Neural progenitor cell (in vitro differentiated cells): Measurements from ENCODE around the gene EGFLAM. TPM values are rescaled to one million over a fixed set of nuclear protein-coding genes. Genes with fewer than 3 reads are reported as not detected.

Experiments
- DNase-seq: peaks from one replicate; pipeline ENCODE4 v3.0.0-alpha.2; 2016; ENCODE audit warnings: low spot score
- H2AFZ ChIP-seq: fragments of 200-600 bp; sonication (generic); replicated peaks from 2 replicates; pipeline ENCODE4 v1.6.1; 2016; ENCODE audit warnings: antibody characterized with exemption
- H3F3A ChIP-seq: fragments of 200-600 bp; sonication (generic); 2 replicates; pipeline ENCODE4 v1.6.1; 2016; ENCODE audit warnings: antibody characterized with exemption, low read depth
- H3K27ac ChIP-seq: fragments of 200-600 bp; sonication (generic); 2 replicates; pipeline ENCODE4 v1.5.1; 2016; ENCODE audit warnings: mild to moderate bottlenecking
- H3K27me3 ChIP-seq: fragments of 200-600 bp; sonication (generic); 2 replicates; pipeline ENCODE4 v1.6.1; 2016; ENCODE audit warnings: mild to moderate bottlenecking, moderate library complexity
- H3K36me3 ChIP-seq: fragments of 200-600 bp; sonication (generic); 2 replicates; pipeline ENCODE4 v1.5.1; 2016
- H3K4me1 ChIP-seq: fragments of 200-600 bp; sonication (generic); 2 replicates; pipeline ENCODE4 v1.6.1; 2016; ENCODE audit warnings: mixed run types
- H3K4me2 ChIP-seq: fragments of 200-600 bp; sonication (generic); 2 replicates; pipeline ENCODE4 v1.6.1; 2016
- H3K4me3 ChIP-seq: fragments of 200-600 bp; sonication (generic); 2 replicates; pipeline ENCODE4 v1.5.1; 2016
- H3K79me2 ChIP-seq: fragments of 200-600 bp; sonication (generic); 2 replicates; pipeline ENCODE4 v1.6.1; 2016; ENCODE audit warnings: low read depth
- H3K9ac ChIP-seq: fragments of 200-600 bp; sonication (generic); 2 replicates; pipeline ENCODE4 v1.6.1; 2016
- H3K9me3 ChIP-seq: fragments of 200-600 bp; sonication (generic); 2 replicates; pipeline ENCODE4 v1.5.1; 2016; ENCODE audit warnings: low read depth
- H4K20me1 ChIP-seq: fragments of 200-600 bp; sonication (generic); 2 replicates; pipeline ENCODE4 v1.6.1; 2016; ENCODE audit warnings: low read depth
- H3K27ac Mint-ChIP-seq: 3 replicates; pipeline ENCODE4 v1.8.0; 2021; ENCODE audit warnings: mixed read lengths
- H3K27me3 Mint-ChIP-seq: 2 replicates; pipeline ENCODE4 v1.8.0; 2022; ENCODE audit warnings: low read depth, mild to moderate bottlenecking, inconsistent platforms, moderate library complexity, mixed read lengths; ENCODE audit not compliant: insufficient read depth
- H3K36me3 Mint-ChIP-seq: 3 replicates; pipeline ENCODE4 v1.8.0; 2021; ENCODE audit warnings: mixed read lengths
- H3K4me1 Mint-ChIP-seq: 3 replicates; pipeline ENCODE4 v1.8.0; 2021; ENCODE audit warnings: mixed read lengths
- H3K4me3 Mint-ChIP-seq: 3 replicates; pipeline ENCODE4 v1.8.0; 2021; ENCODE audit warnings: mild to moderate bottlenecking, moderate library complexity, mixed read lengths
- H3K9me3 Mint-ChIP-seq: 3 replicates; pipeline ENCODE4 v1.8.0; 2020; ENCODE audit warnings: mixed read lengths
- CTCF ChIP-seq: fragments of 200-600 bp; sonication (generic); IDR thresholded peaks from 2 replicates; pipeline ENCODE4 v1.5.1; 2017; ENCODE audit warnings: antibody characterized with exemption, mild to moderate bottlenecking
- EZH2 ChIP-seq: fragments of 200-600 bp; sonication (generic); IDR thresholded peaks from 2 replicates; pipeline ENCODE4 v1.6.1; 2017; ENCODE audit warnings: antibody characterized with exemption, mild to moderate bottlenecking, moderate library complexity
- EZH2phosphoT487 ChIP-seq: fragments of 200-600 bp; sonication (generic); IDR thresholded peaks from 2 replicates; pipeline ENCODE4 v1.6.1; 2017; ENCODE audit warnings: antibody characterized with exemption
- total RNA-seq: library from RNA; depleted of rRNA; stranded (reverse); fragments of >200 nt; gene quantifications from 2 replicates; pipeline ENCODE4 v1.2.3, GENCODE V29; 2015; ENCODE audit warnings: low replicate concordance

EGFLAM gene
- total RNA-seq, 1 donor from 2014 or later, result 0.69 TPM

DNA sequence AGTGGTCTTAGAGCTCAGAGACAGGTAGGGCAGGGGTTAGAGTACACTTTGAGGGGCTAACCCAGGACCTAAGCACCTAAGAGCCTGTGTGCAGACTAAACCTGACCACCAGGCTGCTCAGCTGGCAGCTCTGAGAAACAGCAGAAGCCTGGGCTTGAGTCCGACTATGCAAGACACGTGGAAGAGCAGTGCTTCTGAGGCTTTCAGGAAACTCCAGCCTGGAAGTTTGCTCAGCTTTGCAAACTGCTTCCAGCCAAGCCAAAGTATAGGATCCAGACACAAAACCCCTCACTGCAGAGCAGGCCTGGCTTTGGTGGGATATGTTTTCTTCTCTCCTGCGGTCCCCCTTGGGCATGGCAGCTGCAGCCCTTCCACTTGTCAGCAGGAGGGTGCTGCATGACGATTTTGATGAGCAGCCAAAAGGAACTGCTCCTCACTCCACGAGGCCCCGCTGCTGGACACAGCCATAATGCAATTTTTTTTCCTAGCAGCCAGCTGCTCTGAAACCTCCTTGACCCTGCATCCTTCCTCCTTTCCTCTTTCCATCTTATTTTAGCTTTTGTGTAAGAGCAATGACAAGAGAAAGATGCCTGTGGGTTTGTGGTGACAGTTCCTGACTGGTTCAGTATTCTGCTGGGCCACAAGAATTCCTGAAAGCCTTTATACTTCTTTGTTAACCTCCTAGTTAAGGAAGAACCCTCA, 175.0 kb downstream of the EGFLAM start:
- Mint-ChIP-seq H3K36me3 (peaks cover 2% of the 10 kb centered on the region), H3K9me3 (peaks cover 4% of the 10 kb centered on the region), H3K4me3 (no peak overlapping the region), H3K27me3 (peaks cover 2% of the 10 kb centered on the region), H3K27ac (peak overlapping the region; percentile 29), H3K4me1 (peaks cover 16% of the 10 kb centered on the region)
- Histone ChIP-seq H3K9ac (no peak overlapping the region), H3F3A (no peaks in the 10 kb centered on the region), H4K20me1 (no peaks in the 10 kb centered on the region), H3K4me2 (no peak overlapping the region), H3K79me2 (no peaks in the 10 kb centered on the region), H3K4me3 (no peak overlapping the region), H3K27me3 (no peaks in the 10 kb centered on the region), H3K36me3 (no peaks in the 10 kb centered on the region), H3K27ac (no peak overlapping the region), H3K4me1 (no peaks in the 10 kb centered on the region), H3K9me3 (no peaks in the 10 kb centered on the region), H2AFZ (no peak overlapping the region)
- TF ChIP-seq EZH2phosphoT487 (no peak), EZH2 (no peak), CTCF (no peak)
- no peak for DNase-seq

GRCh38 chr5:38434966-38435705, 176.8 kb downstream of the EGFLAM start:
- peaks cover 4% of the 10 kb centered on the region for H3K9me3 Mint-ChIP-seq
- Histone ChIP-seq H2AFZ (no peak overlapping the region), H3K27me3 (no peaks in the 10 kb centered on the region), H3K9ac (no peak overlapping the region), H3K9me3 (no peaks in the 10 kb centered on the region), H3K4me2 (no peak overlapping the region), H3K36me3 (no peaks in the 10 kb centered on the region), H4K20me1 (no peaks in the 10 kb centered on the region), H3K79me2 (no peaks in the 10 kb centered on the region), H3K4me1 (no peaks in the 10 kb centered on the region), H3F3A (no peaks in the 10 kb centered on the region), H3K27ac (no peak overlapping the region), H3K4me3 (no peak overlapping the region)
- peaks cover 2% of the 10 kb centered on the region for H3K27me3 Mint-ChIP-seq
- peaks cover 2% of the 10 kb centered on the region for H3K36me3 Mint-ChIP-seq
- H3K4me3 Mint-ChIP-seq, result no peak overlapping the region
- TF ChIP-seq CTCF (no peak), EZH2phosphoT487 (no peak), EZH2 (no peak)
- H3K4me1 Mint-ChIP-seq, result peaks cover 16% of the 10 kb centered on the region
- DNase-seq, result no peak
- H3K27ac Mint-ChIP-seq, result no peak overlapping the region

- no peaks in the 10 kb centered on the region for H3K9me3 ChIP-seq
- TF ChIP-seq EZH2phosphoT487 (no peak), CTCF (no peak), EZH2 (no peak)
- no peaks in the 10 kb centered on the region for H3K36me3 ChIP-seq
- H3K4me1 ChIP-seq, result no peaks in the 10 kb centered on the region
- no peak overlapping the region for H3K9ac ChIP-seq
- no peak overlapping the region for H3K4me3 ChIP-seq
- Mint-ChIP-seq H3K4me1 (peaks cover 12% of the 10 kb centered on the region), H3K4me3 (no peak overlapping the region), H3K27me3 (peaks cover 2% of the 10 kb centered on the region), H3K27ac (no peak overlapping the region), H3K9me3 (peaks cover 4% of the 10 kb centered on the region), H3K36me3 (peaks cover 2% of the 10 kb centered on the region)
- no peak overlapping the region for H3K4me2 ChIP-seq
- H4K20me1 ChIP-seq, result no peaks in the 10 kb centered on the region
- no peak for DNase-seq
- no peak overlapping the region for H2AFZ ChIP-seq
- H3K79me2 ChIP-seq, result no peaks in the 10 kb centered on the region
- H3K27me3 ChIP-seq, result no peaks in the 10 kb centered on the region
- H3F3A ChIP-seq, result no peaks in the 10 kb centered on the region
- no peak overlapping the region for H3K27ac ChIP-seq
These were observed 180.4 kb downstream of the EGFLAM start for GRCh38 chr5:38438757-38439156.
